H7 (cell line): ENCODE data around the gene TMEM221. TPM values are rescaled to one million over a fixed set of nuclear protein-coding genes. Genes with fewer than 3 reads are reported as not detected.
A peak's percentile ranks its signal among the peaks of the same experiment; 100 is the strongest.

ENCODE experiments used
- DNase-seq: peaks from one replicate; pipeline ENCODE4 v3.0.0; 2012
- H3K27me3 ChIP-seq: 2 replicates; pipeline ENCODE4 v1.6.0; 2011; ENCODE audit warnings: mild to moderate bottlenecking, low read length; ENCODE audit not compliant: control insufficient read depth, insufficient read depth
- H3K36me3 ChIP-seq: replicated peaks from 2 replicates; pipeline ENCODE4 v1.5.1; 2011; ENCODE audit warnings: low read length; ENCODE audit not compliant: control insufficient read depth, insufficient read depth
- H3K4me3 ChIP-seq: 2 replicates; pipeline ENCODE4 v1.5.1; 2011; ENCODE audit warnings: low read depth, mild to moderate bottlenecking, control low read depth, low read length, moderate library complexity; ENCODE audit not compliant: insufficient read depth
- total RNA-seq: library from RNA; depleted of rRNA; stranded (reverse); fragments of >200 nt; shearing (Covaris generic); gene quantifications from 2 replicates; pipeline ENCODE4 v1.2.3, GENCODE V29; 2014

The TMEM221 gene
- total RNA-seq, 1 experiment from 2014 or later = not detected

GRCh38 chr19:17411801-17412200, 36.7 kb downstream of the TMEM221 start:
- DNase-seq = no peak
- H3K4me3 ChIP-seq = no peak overlapping the region
- no peaks in the 10 kb centered on the region for H3K36me3 ChIP-seq
- peaks cover 3% of the 10 kb centered on the region; the same call in 1 of the 2 replicates for H3K27me3 ChIP-seq

GRCh38 chr19:17409990-17410389, 38.5 kb downstream of the TMEM221 start:
- Histone ChIP-seq H3K4me3 (no peak overlapping the region), H3K36me3 (no peaks in the 10 kb centered on the region), H3K27me3 (no peaks in the 10 kb centered on the region)
- no peak for DNase-seq

- Histone ChIP-seq H3K36me3 (peaks cover 3% of the 10 kb centered on the region; the same call in 1 of the 2 replicates), H3K4me3 (no peak overlapping the region), H3K27me3 (no peaks in the 10 kb centered on the region)
- DNase-seq = no peak
Measured at GRCh38 chr19:17406887-17407196, 41.6 kb downstream of the TMEM221 start.

GRCh38 chr19:17406046-17406886, 42.2 kb downstream of the TMEM221 start:
- no peaks in the 10 kb centered on the region for H3K27me3 ChIP-seq
- H3K36me3 ChIP-seq = peaks cover 3% of the 10 kb centered on the region; the same call in 1 of the 2 replicates
- DNase-seq = no peak
- H3K4me3 ChIP-seq = peak overlapping the region; percentile 8; the same call in 1 of the 2 replicates

- peak within 1 kb of the TSS; percentile 57 for H3K4me3 ChIP-seq
- peak; percentile 87 for DNase-seq
Measured at GRCh38 chr19:17405250-17406045, 43.0 kb downstream of the TMEM221 start, which contains the start of gene BST2. BST2 (minus strand) TSS chr19:17405630; CDS start chr19:17405575, 55 bp downstream.

GRCh38 chr19:17404621-17405249, 43.7 kb downstream of the TMEM221 start:
- peaks cover 3% of the 10 kb centered on the region for H3K36me3 ChIP-seq

More at GRCh38 chr19:17405250-17406045, 43.0 kb downstream of the TMEM221 start, which contains the start of gene BST2:
- Histone ChIP-seq H3K36me3 (peaks cover 3% of the 10 kb centered on the region; the same call in 1 of the 2 replicates), H3K27me3 (no peaks in the 10 kb centered on the region)

GRCh38 chr19:17404015-17404414, 44.5 kb downstream of the TMEM221 start:
- Histone ChIP-seq H3K36me3 (peaks cover 3% of the 10 kb centered on the region), H3K27me3 (no peaks in the 10 kb centered on the region), H3K4me3 (peak overlapping the region; percentile 57)
- DNase-seq = peak; percentile 82

More at GRCh38 chr19:17404621-17405249, 43.7 kb downstream of the TMEM221 start:
- H3K27me3 ChIP-seq = no peaks in the 10 kb centered on the region
- peak overlapping the region; percentile 57 for H3K4me3 ChIP-seq
- no peak for DNase-seq

- Histone ChIP-seq H3K27me3 (no peaks in the 10 kb centered on the region), H3K36me3 (peaks cover 5% of the 10 kb centered on the region), H3K4me3 (peak overlapping the region; percentile 57)
- DNase-seq = peak; percentile 99
Measured at GRCh38 chr19:17402982-17403855, 45.2 kb downstream of the TMEM221 start.

- Histone ChIP-seq H3K36me3 (peaks cover 5% of the 10 kb centered on the region), H3K27me3 (no peaks in the 10 kb centered on the region), H3K4me3 (no peak overlapping the region)
- no peak for DNase-seq
Measured at GRCh38 chr19:17401628-17402027, 46.8 kb downstream of the TMEM221 start.

GRCh38 chr19:17398902-17399527, 49.5 kb downstream of the TMEM221 start:
- no peak for DNase-seq
- Histone ChIP-seq H3K4me3 (no peak overlapping the region), H3K27me3 (no peaks in the 10 kb centered on the region), H3K36me3 (peaks cover 5% of the 10 kb centered on the region)

- Histone ChIP-seq H3K4me3 (no peak overlapping the region), H3K36me3 (peaks cover 2% of the 10 kb centered on the region), H3K27me3 (peaks cover 6% of the 10 kb centered on the region)
- DNase-seq = peak; percentile 92
Measured at GRCh38 chr19:17394891-17395415, 53.5 kb downstream of the TMEM221 start.

- DNase-seq = peak; percentile 69
- H3K36me3 ChIP-seq = peaks cover under 1% of the 10 kb centered on the region; the same call in 1 of the 2 replicates
- no peak within 1 kb of the TSS for H3K4me3 ChIP-seq
- peaks cover 11% of the 10 kb centered on the region for H3K27me3 ChIP-seq
Measured at GRCh38 chr19:17393914-17394313, 54.6 kb downstream of the TMEM221 start, which contains the start of gene CCDC194. CCDC194 (minus strand) TSS chr19:17394196; CDS start chr19:17394158, 38 bp downstream.

- Histone ChIP-seq H3K4me3 (no peak overlapping the region), H3K27me3 (peaks cover 11% of the 10 kb centered on the region), H3K36me3 (no peaks in the 10 kb centered on the region)
- DNase-seq = peak; percentile 34
Measured at GRCh38 chr19:17393002-17393401, 55.5 kb downstream of the TMEM221 start.
